ENCODE measurements around the gene C11orf98.
A peak's percentile ranks its signal among the peaks of the same experiment; 100 is the strongest.
"Not testable (repeated sequence)": the region's sequence is repeated elsewhere in the genome, so short reads cannot be mapped to it uniquely, and the experiment has no call there.

C11orf98 gene

GRCh38 chr11:62682518-62682917 lies 17.5 kb upstream of the C11orf98 start:
- DNase-seq (ENCODE audit: low spot score), result no peak

- DNase-seq (ENCODE audit: low spot score), result no peak
Observed at GRCh38 chr11:62680825-62681240, 15.8 kb upstream of the C11orf98 start.

GRCh38 chr11:62678770-62679696 lies 14.0 kb upstream of the C11orf98 start, which contains the start of gene UBXN1:
Gene UBXN1 (minus strand): TSS chr11:62679073. CDS start chr11:62678923, 150 bp downstream.
- peak; percentile 89 for DNase-seq (ENCODE audit: low spot score)

GRCh38 chr11:62678433-62678769 lies 13.4 kb upstream of the C11orf98 start:
- DNase-seq (ENCODE audit: low spot score), result no peak

GRCh38 chr11:62677714-62678113 lies 12.7 kb upstream of the C11orf98 start:
- no peak for DNase-seq (ENCODE audit: low spot score)

- DNase-seq (ENCODE audit: low spot score), result no peak
Observed at GRCh38 chr11:62677156-62677555, 12.1 kb upstream of the C11orf98 start.

- DNase-seq (ENCODE audit: low spot score), result no peak
Observed at GRCh38 chr11:62676698-62677097, 11.7 kb upstream of the C11orf98 start.

- DNase-seq (ENCODE audit: low spot score), result not testable (repeated sequence)
Observed at GRCh38 chr11:62675415-62675814, 10.4 kb upstream of the C11orf98 start.

- no peak for DNase-seq (ENCODE audit: low spot score)
Observed at GRCh38 chr11:62673196-62673525, 8.2 kb upstream of the C11orf98 start.

GRCh38 chr11:62671608-62672389 lies 6.8 kb upstream of the C11orf98 start, which contains the start of the genes LBHD1 and UQCC3:
Gene LBHD1 (minus strand): TSS chr11:62672267. CDS start chr11:62670031, 2,236 bp downstream.
Gene UQCC3 (plus strand): TSS chr11:62671673. CDS start chr11:62671746, 73 bp downstream.
- peak; percentile 87 for DNase-seq (ENCODE audit: low spot score)

GRCh38 chr11:62671236-62671607 lies 6.2 kb upstream of the C11orf98 start:
- no peak for DNase-seq (ENCODE audit: low spot score)

- DNase-seq (ENCODE audit: low spot score), result no peak
Observed at GRCh38 chr11:62669420-62670161, 4.6 kb upstream of the C11orf98 start.

GRCh38 chr11:62667460-62667859 lies 2.5 kb upstream of the C11orf98 start:
- no peak for DNase-seq (ENCODE audit: low spot score)

- DNase-seq (ENCODE audit: low spot score), result no peak
Observed at GRCh38 chr11:62666259-62666926, 1.4 kb upstream of the C11orf98 start.

GRCh38 chr11:62665599-62666258 lies 719 bp upstream of the C11orf98 start:
- no peak for DNase-seq (ENCODE audit: low spot score)

- DNase-seq (ENCODE audit: low spot score), result no peak
Observed at GRCh38 chr11:62664405-62665074, 470 bp downstream of the C11orf98 start.

GRCh38 chr11:62656796-62657429 lies 8.1 kb downstream of the C11orf98 start:
- DNase-seq (ENCODE audit: low spot score), result no peak

GRCh38 chr11:62654297-62654696 lies 10.7 kb downstream of the C11orf98 start:
- DNase-seq (ENCODE audit: low spot score), result no peak

- no peak for DNase-seq (ENCODE audit: low spot score)
Observed at GRCh38 chr11:62652161-62653006, 12.6 kb downstream of the C11orf98 start.

All from putamen (tissue), 1 donor.